GM10266 (cell line): Measurements from ENCODE around the gene ITPR3.
A peak's percentile ranks its signal among the peaks of the same experiment; 100 is the strongest.

ENCODE experiments used
- DNase-seq: peaks from one replicate; pipeline ENCODE4 v3.0.0; 2012; ENCODE audit errors: extremely low spot score
- TF ChIP-seq, protein P1 (sequence below): IDR thresholded peaks from 2 replicates; pipeline ENCODE4 v1.5.1; 2012; ENCODE audit warnings: mild to moderate bottlenecking, low read depth; ENCODE audit not compliant: control insufficient read depth, insufficient read depth; ENCODE audit errors: missing control alignments

The ITPR3 gene

DNA sequence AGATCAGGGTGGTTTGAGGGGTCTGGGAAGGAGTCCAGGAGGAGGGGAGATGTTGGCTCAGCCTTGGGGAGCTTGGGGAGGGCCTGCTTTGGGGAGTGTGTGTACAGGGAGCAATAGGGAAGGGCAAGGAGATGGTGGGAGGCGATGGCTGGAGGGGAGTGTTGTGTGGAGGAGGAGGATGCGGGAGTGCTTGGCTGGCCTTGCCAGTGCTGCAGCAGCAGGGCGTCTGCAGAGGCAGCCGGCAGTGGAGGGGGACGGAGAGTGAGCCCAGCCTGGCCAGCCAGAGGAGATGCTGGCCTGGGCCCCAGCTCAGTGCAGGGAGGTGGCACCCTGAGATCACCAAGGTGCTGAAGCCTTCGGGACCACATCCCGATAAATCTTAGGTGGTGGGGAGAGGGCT is 121.7 kb downstream of the ITPR3 start:
- no peak for DNase-seq
- TF ChIP-seq, protein P1, sequence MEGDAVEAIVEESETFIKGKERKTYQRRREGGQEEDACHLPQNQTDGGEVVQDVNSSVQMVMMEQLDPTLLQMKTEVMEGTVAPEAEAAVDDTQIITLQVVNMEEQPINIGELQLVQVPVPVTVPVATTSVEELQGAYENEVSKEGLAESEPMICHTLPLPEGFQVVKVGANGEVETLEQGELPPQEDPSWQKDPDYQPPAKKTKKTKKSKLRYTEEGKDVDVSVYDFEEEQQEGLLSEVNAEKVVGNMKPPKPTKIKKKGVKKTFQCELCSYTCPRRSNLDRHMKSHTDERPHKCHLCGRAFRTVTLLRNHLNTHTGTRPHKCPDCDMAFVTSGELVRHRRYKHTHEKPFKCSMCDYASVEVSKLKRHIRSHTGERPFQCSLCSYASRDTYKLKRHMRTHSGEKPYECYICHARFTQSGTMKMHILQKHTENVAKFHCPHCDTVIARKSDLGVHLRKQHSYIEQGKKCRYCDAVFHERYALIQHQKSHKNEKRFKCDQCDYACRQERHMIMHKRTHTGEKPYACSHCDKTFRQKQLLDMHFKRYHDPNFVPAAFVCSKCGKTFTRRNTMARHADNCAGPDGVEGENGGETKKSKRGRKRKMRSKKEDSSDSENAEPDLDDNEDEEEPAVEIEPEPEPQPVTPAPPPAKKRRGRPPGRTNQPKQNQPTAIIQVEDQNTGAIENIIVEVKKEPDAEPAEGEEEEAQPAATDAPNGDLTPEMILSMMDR: no peak

DNA sequence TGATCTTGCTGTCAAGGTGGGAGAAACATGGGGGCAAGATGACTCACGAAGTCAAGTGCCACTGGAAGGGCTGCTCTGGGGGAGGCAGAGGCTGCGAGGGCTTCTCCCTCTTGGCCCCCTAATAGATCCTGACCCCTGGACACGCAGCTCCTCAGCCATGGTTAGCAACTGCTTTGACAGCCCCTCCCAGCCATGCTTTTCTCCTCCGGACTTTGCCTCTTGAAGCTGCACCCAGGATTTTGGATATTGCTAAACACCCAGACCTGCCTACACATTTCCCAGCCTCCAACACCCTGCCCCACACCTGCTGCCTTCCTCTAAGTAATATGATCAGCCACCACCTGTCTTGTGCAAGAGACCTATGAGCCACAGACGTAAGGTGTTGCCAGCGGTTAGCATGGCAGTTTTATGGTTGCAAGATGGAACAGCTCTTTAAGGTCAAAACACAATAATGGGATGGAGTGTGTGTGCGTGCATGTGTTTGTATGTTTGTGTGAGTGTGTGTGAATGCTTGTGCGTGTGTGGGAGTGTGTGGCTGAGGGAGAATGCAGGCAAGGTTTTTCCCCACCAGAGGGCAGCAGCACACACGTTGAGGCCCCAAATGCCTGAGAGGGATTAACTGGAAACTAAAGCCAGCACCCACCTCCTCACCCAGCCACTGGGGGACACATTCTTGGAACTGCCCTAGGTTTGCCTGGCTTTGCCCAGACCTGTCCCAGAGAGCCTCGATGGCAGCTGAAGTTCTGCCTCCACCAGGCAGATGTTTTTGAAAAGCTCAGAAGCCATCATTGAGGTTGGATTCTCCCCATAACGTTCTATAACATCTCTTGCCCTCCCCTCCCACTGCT is 123.1 kb downstream of the ITPR3 start:
- TF ChIP-seq, protein P1: peak; percentile 90
- peak; percentile 83 for DNase-seq

GRCh38 chr6:33744895-33745546 is 123.9 kb downstream of the ITPR3 start:
- no peak for DNase-seq
- TF ChIP-seq, protein P1: no peak

GRCh38 chr6:33745548-33745947 is 124.4 kb downstream of the ITPR3 start:
- TF ChIP-seq, protein P1: no peak
- no peak for DNase-seq
